ENCODE measurements around the gene CACNA2D3.

The CACNA2D3 gene

DNA sequence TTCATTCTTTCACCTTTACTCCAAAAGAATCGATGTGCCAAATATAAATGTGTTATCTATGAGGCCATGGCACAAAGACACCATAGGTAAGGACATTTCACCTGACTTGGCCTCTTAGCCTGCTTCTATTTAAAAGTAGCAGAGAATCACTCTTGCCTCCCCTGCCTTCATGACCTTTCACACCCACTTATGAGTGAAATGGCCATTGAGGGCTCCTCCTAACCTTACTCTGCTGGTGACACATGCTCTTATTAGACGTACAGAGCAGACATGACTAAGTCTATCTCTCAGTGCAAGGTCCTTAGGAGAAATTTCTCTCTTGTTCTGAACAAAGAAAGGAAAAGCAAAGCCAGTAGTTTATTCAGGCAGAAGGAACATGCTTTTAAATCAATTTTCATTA is 654.8 kb downstream of the CACNA2D3 start:
- Histone ChIP-seq H3K4me1 (ENCODE audit: low read length) (no peaks in the 10 kb centered on the region), H3K9me2 (replicated peaks; ENCODE audit: insufficient read depth, low read length) (no peaks in the 10 kb centered on the region), H2AFZ (ENCODE audit: low read length) (no peak overlapping the region), H3K9ac (ENCODE audit: low read length) (no peak overlapping the region), H3K27ac (ENCODE audit: low read length) (no peak overlapping the region), H3K4me3 (ENCODE audit: low read length) (no peak overlapping the region), H3K9me3 (replicated peaks; ENCODE audit: insufficient read depth, low read length) (no peaks in the 10 kb centered on the region), H3K27me3 (replicated peaks; ENCODE audit: insufficient read depth, low read length) (no peaks in the 10 kb centered on the region), H3K4me2 (ENCODE audit: low read depth, low read length) (no peak overlapping the region), H3K36me3 (replicated peaks; ENCODE audit: insufficient read depth, low read length) (no peaks in the 10 kb centered on the region), H4K20me1 (ENCODE audit: insufficient read depth, low read length) (no peaks in the 10 kb centered on the region), H3F3A (ENCODE audit: insufficient read depth, low read length) (no peaks in the 10 kb centered on the region), H3K79me2 (ENCODE audit: low read length) (no peaks in the 10 kb centered on the region)
- DNase-seq = no peak
- TF ChIP-seq, protein P1, sequence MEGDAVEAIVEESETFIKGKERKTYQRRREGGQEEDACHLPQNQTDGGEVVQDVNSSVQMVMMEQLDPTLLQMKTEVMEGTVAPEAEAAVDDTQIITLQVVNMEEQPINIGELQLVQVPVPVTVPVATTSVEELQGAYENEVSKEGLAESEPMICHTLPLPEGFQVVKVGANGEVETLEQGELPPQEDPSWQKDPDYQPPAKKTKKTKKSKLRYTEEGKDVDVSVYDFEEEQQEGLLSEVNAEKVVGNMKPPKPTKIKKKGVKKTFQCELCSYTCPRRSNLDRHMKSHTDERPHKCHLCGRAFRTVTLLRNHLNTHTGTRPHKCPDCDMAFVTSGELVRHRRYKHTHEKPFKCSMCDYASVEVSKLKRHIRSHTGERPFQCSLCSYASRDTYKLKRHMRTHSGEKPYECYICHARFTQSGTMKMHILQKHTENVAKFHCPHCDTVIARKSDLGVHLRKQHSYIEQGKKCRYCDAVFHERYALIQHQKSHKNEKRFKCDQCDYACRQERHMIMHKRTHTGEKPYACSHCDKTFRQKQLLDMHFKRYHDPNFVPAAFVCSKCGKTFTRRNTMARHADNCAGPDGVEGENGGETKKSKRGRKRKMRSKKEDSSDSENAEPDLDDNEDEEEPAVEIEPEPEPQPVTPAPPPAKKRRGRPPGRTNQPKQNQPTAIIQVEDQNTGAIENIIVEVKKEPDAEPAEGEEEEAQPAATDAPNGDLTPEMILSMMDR (IDR thresholded peaks at IDR 0.05; ENCODE audit: low read length) = no peak
- TF ChIP-seq EZH2phosphoT487 (IDR thresholded peaks at IDR 0.05; ENCODE audit: low read length) (no peak), EZH2 (optimal IDR thresholded peaks at IDR 0.05; ENCODE audit: low read depth, low read length) (no peak)

DNA sequence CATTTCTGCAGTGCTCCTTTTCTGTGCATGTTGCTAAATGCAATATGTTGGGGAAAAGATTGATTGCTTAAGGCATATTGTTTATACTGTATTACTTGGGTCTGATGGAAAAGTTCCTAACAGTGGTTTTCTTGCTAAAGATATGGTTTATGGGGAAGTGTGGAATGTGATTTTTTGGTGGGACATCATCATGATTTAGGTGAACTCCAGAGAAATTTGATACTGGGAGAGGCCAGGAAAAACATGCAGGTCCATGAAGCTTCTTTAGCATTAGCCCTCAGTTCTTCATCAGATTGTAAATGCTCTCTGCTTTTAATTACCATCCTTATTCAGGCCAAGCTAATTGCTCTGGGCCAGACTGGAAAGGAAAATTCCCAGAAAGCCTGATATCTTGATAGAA is 658.0 kb downstream of the CACNA2D3 start:
- Histone ChIP-seq H3K9me3 (replicated peaks; ENCODE audit: insufficient read depth, low read length) (no peaks in the 10 kb centered on the region), H3K27me3 (replicated peaks; ENCODE audit: insufficient read depth, low read length) (no peaks in the 10 kb centered on the region), H3K9ac (ENCODE audit: low read length) (no peak overlapping the region)

DNA sequence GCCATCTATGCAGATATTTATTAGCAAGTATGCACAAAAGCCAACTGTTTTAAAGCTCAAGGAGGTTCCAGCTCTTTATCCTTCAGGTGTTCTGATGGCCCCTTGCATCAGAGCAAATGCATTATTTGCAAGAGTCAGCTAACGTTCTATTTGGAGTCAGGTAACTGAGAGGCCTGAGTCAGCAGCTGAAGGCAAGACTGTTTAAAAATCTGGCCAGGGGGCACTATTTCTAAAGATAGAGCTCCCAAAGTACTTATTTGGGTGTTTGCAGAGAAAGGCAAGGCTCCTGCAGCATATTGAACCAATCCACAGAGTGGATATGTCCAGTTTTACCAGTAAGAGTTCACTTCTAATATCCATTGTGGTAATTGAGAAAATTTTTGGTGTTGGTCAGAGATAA is 659.4 kb downstream of the CACNA2D3 start:
- Histone ChIP-seq H3K4me1 (ENCODE audit: low read length) (no peaks in the 10 kb centered on the region), H3F3A (ENCODE audit: insufficient read depth, low read length) (no peaks in the 10 kb centered on the region), H3K27me3 (replicated peaks; ENCODE audit: insufficient read depth, low read length) (no peaks in the 10 kb centered on the region), H3K79me2 (ENCODE audit: low read length) (no peaks in the 10 kb centered on the region), H3K4me2 (ENCODE audit: low read depth, low read length) (no peak overlapping the region), H3K9me2 (replicated peaks; ENCODE audit: insufficient read depth, low read length) (no peaks in the 10 kb centered on the region), H3K9ac (ENCODE audit: low read length) (no peak overlapping the region), H3K36me3 (replicated peaks; ENCODE audit: insufficient read depth, low read length) (no peaks in the 10 kb centered on the region), H2AFZ (ENCODE audit: low read length) (no peak overlapping the region), H3K27ac (ENCODE audit: low read length) (no peak overlapping the region), H3K9me3 (replicated peaks; ENCODE audit: insufficient read depth, low read length) (no peaks in the 10 kb centered on the region), H4K20me1 (ENCODE audit: insufficient read depth, low read length) (no peaks in the 10 kb centered on the region), H3K4me3 (ENCODE audit: low read length) (no peak overlapping the region)
- DNase-seq = peak; percentile 55
- TF ChIP-seq, protein P1 (IDR thresholded peaks at IDR 0.05; ENCODE audit: low read length) = no peak
- TF ChIP-seq EZH2phosphoT487 (IDR thresholded peaks at IDR 0.05; ENCODE audit: low read length) (no peak), EZH2 (optimal IDR thresholded peaks at IDR 0.05; ENCODE audit: low read depth, low read length) (no peak)

More for the DNA sequence above, 658.0 kb downstream of the CACNA2D3 start:
- Histone ChIP-seq H3K4me1 (ENCODE audit: low read length) (no peaks in the 10 kb centered on the region), H4K20me1 (ENCODE audit: insufficient read depth, low read length) (no peaks in the 10 kb centered on the region), H3K36me3 (replicated peaks; ENCODE audit: insufficient read depth, low read length) (no peaks in the 10 kb centered on the region), H3F3A (ENCODE audit: insufficient read depth, low read length) (no peaks in the 10 kb centered on the region), H3K4me3 (ENCODE audit: low read length) (no peak overlapping the region), H3K9me2 (replicated peaks; ENCODE audit: insufficient read depth, low read length) (no peaks in the 10 kb centered on the region), H3K4me2 (ENCODE audit: low read depth, low read length) (no peak overlapping the region), H3K27ac (ENCODE audit: low read length) (no peak overlapping the region), H2AFZ (ENCODE audit: low read length) (no peak overlapping the region), H3K79me2 (ENCODE audit: low read length) (no peaks in the 10 kb centered on the region)
- DNase-seq = no peak
- no peak for TF ChIP-seq EZH2phosphoT487 (IDR thresholded peaks at IDR 0.05; ENCODE audit: low read length)
- TF ChIP-seq, protein P1 (IDR thresholded peaks at IDR 0.05; ENCODE audit: low read length) = no peak
- TF ChIP-seq EZH2 (optimal IDR thresholded peaks at IDR 0.05; ENCODE audit: low read depth, low read length) = no peak
